GM18519 (cell line): ENCODE data around the gene FHOD3.

Experiments used
- ATAC-seq: cut with Tn5 transposase; IDR thresholded peaks from one replicate; pipeline ENCODE4 v1.9.1; 2021; ENCODE audit warnings: mild to moderate bottlenecking, moderate library complexity; ENCODE audit not compliant: unreplicated experiment, low FRiP score

The FHOD3 gene

GRCh38 chr18:36378205-36378604 is 80.7 kb downstream of the FHOD3 start:
- ATAC-seq: no peak

GRCh38 chr18:36379435-36379984 is 82.0 kb downstream of the FHOD3 start:
- ATAC-seq: no peak

- ATAC-seq: no peak
Observed at GRCh38 chr18:36380173-36380827, 82.8 kb downstream of the FHOD3 start.

GRCh38 chr18:36381075-36381474 is 83.6 kb downstream of the FHOD3 start:
- no peak for ATAC-seq

- no peak for ATAC-seq
Observed at GRCh38 chr18:36382854-36383253, 85.3 kb downstream of the FHOD3 start.

- ATAC-seq: no peak
Observed at GRCh38 chr18:36386150-36386920, 88.8 kb downstream of the FHOD3 start.

GRCh38 chr18:36387310-36387709 is 89.8 kb downstream of the FHOD3 start:
- ATAC-seq: no peak

GRCh38 chr18:36388310-36388709 is 90.8 kb downstream of the FHOD3 start:
- no peak for ATAC-seq

GRCh38 chr18:36389027-36389426 is 91.5 kb downstream of the FHOD3 start:
- ATAC-seq: no peak

- ATAC-seq: no peak
Observed at GRCh38 chr18:36389811-36390581, 92.5 kb downstream of the FHOD3 start.

- ATAC-seq: no peak
Observed at GRCh38 chr18:36391426-36392145, 94.1 kb downstream of the FHOD3 start.

GRCh38 chr18:36392164-36392978 is 94.9 kb downstream of the FHOD3 start:
- no peak for ATAC-seq

- ATAC-seq: no peak
Observed at GRCh38 chr18:36392979-36393287, 95.4 kb downstream of the FHOD3 start.

GRCh38 chr18:36394486-36394885 is 97.0 kb downstream of the FHOD3 start:
- ATAC-seq: no peak

- no peak for ATAC-seq
Observed at GRCh38 chr18:36396190-36396589, 98.7 kb downstream of the FHOD3 start.

- no peak for ATAC-seq
Observed at GRCh38 chr18:36397033-36397432, 99.5 kb downstream of the FHOD3 start.

GRCh38 chr18:36398419-36398818 is 100.9 kb downstream of the FHOD3 start:
- ATAC-seq: no peak

GRCh38 chr18:36399055-36399454 is 101.5 kb downstream of the FHOD3 start:
- ATAC-seq: no peak

- no peak for ATAC-seq
Observed at GRCh38 chr18:36401462-36401861, 103.9 kb downstream of the FHOD3 start.
